GM18507 (cell line): Measurements from ENCODE around the gene NT5C1A.

Experiments
- DNase-seq: peaks from one replicate; pipeline ENCODE4 v3.0.0; 2011; ENCODE audit warnings: low read depth; ENCODE audit not compliant: insufficient read length; ENCODE audit errors: extremely low spot score
- FAIRE-seq: peaks from 2 replicates; lab custom pipeline; 2011; peaks lifted over from hg19 to GRCh38; lab: Jason Lieb, UNC

Gene NT5C1A

DNA sequence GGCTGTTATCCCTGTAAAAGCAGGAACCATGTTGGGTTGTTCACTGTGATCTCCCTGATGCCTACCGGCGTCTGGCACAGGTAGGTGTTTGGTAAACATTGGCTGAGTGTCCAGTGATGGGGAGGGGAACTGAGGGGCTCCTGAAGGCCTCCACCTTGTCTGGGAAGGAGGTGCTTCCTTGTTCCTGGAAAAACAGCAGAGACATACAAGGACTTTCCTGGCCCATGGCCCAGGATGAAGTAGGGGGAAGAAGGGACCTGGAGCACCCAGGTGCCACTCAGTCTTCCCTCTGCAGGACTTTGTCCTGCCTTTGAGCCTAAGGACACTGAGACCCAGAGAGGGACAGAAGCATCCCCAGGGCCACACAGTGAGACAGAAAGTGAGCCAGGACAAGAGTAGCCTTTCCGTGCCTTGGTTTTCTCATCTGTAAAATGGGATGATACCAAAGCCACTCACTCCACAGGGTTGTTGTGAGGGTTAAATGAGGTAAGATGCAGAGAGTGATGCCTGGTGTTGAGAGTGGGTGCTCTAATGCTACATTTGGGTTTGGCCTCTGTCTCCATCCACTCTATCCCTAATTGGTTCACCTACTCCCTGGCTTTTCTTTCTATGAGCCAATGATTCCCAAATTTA, 26.4 kb downstream of the NT5C1A start:
- FAIRE-seq: no peak
- DNase-seq: no peak

DNA sequence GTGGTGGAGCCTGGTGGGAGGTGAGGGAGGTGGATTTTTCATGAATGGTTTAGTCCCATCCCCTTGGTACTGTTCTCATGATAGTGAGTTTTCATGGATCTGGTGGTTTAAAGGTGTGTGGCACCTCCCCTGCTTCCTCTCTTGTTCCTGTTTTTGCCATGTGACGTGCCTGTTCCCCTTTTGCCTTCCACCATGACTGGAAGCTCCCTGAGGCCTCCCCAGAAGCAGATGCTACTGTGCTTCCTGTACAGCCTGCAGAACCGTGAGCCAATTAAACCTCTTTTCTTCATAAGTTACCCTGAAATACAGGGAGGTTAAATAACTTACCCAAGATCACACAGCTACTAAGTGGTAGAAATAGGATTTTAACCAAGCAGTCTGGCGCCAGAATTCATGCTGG, 28.2 kb downstream of the NT5C1A start:
- FAIRE-seq (no peak), DNase-seq (no peak)

DNA sequence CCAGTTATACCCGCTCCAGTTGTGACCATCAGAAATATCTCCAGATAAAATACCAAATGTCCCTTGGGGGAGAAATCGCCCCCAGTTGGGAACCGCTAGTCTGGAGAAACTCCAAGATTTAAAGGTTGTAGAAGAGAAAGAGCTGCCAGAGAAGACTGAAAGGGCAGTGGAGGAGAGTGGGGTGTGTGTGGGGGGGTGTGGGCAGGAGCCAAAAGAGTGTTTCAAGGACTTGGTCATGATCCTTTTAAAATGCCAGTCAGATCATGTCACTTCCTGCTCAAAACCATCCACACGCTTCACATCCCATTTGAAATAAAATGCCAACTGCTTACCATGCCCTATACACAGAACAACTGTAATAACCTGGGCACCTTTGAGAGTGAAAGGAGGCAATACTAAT, 29.1 kb downstream of the NT5C1A start:
- FAIRE-seq (no peak), DNase-seq (no peak)

GRCh38 chr1:39640861-39641260, 31.0 kb downstream of the NT5C1A start:
- FAIRE-seq (no peak), DNase-seq (no peak)

DNA sequence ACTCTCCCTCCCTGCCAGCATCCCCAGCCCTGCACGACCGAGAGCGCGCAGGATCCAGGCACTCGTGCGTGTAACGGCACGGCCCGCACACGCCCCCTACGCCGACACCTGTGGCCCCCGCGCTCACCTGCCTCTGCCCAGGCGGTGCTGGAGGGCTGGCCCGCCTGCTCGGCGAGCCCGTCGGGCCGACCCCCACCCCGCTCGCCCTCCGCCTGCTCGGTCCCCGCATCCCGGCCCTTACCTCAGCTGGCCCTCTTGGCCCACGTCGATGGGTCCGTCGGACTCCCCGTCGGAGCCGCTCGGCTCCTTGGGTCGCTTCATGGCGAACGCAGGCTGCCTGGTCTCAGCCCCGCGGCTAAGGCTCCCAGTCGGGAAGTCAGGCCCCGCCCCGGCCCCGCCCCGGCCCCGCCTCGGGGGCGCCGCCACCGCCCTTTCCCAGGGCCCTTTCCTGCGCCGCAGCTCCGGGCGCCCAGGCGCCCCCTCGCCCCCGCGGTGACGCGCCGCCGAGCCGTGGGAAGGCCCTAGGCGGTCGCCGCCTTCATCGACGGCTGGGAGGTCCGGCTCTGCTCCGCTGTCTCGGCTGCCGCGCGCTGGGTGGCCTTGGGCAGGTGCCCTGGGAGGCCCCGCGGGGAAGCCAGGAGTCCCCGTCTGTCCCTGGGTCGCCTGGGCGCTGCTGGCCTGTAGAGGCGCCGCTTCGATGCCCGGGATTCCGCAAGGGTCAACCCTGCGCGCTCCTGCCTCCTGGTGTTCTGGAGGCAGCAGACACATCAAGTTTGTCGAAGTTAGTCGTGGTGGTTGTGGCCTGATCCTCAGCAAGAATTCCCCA, 32.4 kb downstream of the NT5C1A start, which contains the start of gene HEYL:
TSS of gene HEYL (minus strand) at position 339 of the 826 bp plus-strand sequence. CDS start at position 321, 18 bp downstream.
- FAIRE-seq: no peak
- DNase-seq: no peak

- no peak for DNase-seq
- FAIRE-seq: no peak
Measured at GRCh38 chr1:39638965-39639304, 33.0 kb downstream of the NT5C1A start.

DNA sequence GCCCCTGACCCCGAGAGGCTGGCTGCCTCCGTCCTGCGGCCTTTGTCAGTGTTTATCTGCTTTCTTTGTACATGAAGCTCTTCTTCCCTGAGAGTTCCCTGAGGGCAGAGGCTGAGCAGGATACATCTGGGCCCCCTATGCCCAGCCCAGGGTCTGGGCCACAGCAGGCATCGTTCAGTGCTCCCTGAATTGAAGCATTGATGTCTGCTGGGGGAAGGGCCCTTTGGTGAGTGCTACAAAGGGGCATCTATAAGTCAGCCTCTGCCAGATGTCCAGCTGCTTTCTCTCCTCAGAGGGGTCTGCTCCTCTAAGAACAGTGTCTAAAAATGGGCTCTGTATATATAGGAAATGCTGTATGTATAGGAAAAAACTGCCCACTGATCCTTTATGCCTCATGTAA, 34.5 kb downstream of the NT5C1A start:
- FAIRE-seq (no peak), DNase-seq (no peak)

DNA sequence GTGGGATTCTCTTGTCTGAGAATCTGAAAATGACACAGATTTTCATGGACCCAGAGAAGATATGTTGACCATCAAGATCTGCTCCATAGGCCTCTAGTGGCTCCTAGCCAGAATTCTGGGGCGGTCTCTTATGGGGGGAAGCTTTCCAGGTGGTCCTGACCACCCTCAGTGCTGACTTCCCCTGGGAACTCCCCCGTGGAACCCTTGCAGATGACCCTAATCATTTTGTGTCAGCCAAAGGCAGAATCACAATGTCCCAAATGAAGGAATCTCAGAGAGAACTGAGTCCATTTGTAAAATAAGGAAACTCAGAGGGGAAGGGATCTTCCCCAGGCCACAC, 36.1 kb downstream of the NT5C1A start:
- FAIRE-seq: no peak
- no peak for DNase-seq

- no peak for FAIRE-seq
- DNase-seq: no peak
Measured at GRCh38 chr1:39635205-39635870, 36.6 kb downstream of the NT5C1A start.

- FAIRE-seq: no peak
- no peak for DNase-seq
Measured at GRCh38 chr1:39633422-39633821, 38.5 kb downstream of the NT5C1A start.

DNA sequence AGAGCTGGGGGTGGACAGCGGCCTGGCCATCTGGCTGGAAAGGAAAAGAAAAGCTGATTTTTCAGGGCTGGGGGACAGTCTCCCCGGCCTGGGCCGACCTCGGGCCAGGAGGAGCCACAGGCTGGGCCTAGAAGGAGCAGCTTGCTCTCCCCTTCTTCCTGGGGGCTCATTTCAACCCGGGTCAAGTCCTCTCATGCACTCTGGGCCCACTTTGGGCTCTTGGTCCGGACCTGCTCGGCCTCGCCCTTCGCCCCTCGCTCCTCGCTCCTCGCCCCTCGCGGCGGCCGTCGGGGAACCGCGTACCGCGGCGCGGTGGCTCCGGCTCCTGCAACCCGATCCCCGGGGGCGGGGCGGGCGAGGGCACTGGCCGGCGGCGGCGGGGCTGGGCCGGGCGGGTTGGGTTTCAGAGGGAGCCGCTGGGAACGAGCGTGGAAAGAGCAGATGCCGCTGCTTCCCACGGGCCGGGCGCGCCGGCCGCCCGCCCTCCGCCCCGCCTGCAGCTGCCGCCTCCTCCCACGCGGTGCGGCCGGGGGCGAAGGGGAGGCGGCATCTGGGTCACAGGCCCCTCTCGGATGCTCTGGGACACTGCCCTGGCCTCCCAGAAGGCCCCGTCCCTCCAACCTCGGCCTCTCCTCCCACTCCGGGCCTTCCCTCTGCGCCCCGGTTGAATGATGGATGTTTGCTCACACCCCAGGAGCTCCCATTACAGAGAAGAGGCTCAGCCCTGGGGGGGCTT, 39.1 kb downstream of the NT5C1A start:
- DNase-seq (no peak), FAIRE-seq (no peak)

GRCh38 chr1:39632323-39632681, 39.6 kb downstream of the NT5C1A start:
- no peak for DNase-seq
- no peak for FAIRE-seq

DNA sequence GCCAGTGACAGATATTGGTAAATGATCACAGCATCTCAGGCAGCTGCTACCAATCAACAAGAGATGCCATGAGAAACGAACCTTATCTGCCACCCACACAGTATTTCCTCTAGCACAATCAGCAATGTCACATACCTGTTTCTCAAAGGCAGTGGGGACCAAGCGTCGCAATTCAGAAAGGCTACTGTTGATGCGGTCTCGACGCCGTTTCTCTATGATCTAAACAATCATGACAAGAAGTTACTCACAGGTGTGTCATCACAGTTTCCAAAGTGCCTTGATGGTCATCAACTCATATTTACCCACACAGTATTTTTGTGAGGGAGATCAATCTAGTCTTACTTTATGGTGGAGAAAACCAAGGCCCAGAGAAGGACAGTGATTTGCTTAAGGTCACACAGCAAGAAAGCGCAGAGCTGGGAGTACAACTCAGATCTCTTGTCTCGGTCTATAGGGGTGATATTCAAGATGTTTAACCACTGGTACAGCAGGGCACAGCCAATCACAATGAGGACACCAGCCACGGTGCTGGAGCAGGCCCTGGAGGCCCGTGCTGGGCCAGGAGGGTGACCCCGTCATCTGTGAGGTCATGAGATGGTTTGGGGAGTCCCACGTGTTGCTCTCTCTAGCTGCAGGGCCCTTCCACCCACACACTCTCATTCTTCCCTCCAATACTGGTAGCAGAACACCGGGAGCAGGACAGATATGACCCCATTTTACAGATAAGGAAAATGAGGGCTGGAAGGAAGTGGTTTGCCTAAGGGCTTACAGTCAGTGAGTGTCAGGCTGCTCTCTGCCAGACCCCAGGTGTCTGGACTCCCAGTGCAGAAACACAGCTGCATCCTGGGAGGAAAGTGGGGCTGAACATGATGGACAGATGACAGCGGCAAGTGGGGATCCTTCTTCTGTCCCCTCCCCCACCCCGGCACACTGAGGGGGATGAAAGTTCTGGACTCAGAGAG, 40.3 kb downstream of the NT5C1A start:
- DNase-seq (no peak), FAIRE-seq (no peak)

GRCh38 chr1:39628807-39629350, 43.0 kb downstream of the NT5C1A start:
- DNase-seq (no peak), FAIRE-seq (no peak)

GRCh38 chr1:39626646-39627045, 45.3 kb downstream of the NT5C1A start:
- FAIRE-seq (no peak), DNase-seq (no peak)

- DNase-seq: no peak
- no peak for FAIRE-seq
Measured at GRCh38 chr1:39625462-39626273, 46.2 kb downstream of the NT5C1A start.

DNA sequence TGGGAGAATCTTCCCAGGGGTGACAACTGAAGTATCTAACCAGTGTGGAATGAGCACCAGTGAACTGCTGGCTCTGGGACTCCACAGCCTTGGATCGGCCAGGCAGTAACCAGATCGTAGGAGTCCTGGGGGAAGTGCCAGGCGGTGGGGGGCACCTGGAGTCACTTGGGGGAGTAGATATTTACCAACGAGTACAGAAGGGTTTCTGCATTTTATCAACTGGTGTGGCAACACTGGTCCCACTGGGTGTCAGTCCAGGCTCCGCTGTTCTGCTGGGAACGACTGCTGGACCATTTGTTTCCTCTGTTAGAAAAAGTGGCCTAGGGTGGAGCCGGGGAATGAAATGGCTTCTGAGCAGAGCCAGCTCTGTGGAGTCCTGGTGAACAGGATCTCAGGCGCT, 46.9 kb downstream of the NT5C1A start:
- no peak for FAIRE-seq
- DNase-seq: no peak

DNA sequence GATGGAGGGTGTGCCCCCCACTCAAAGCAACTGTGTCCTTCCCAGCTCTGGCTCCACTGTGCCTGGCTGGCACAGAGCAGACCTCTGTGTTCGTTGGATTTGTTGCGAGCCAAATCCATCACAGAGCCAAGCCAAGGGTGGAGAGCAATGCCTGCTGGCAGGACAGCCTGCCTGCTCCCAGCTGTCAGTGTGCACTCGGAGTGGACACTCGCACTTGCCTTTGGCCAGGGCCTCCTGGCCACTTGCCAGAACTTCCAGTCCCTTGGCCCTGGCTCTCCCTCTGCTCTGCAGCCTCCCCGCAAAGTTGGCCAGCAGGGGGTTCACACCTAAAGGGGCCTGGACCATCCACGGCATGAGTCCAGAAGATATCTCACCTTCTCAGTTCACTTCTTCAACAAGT, 48.9 kb downstream of the NT5C1A start:
- DNase-seq (no peak), FAIRE-seq (no peak)
